Prostate gland (tissue), 2 donors: ENCODE results near the gene ZCCHC14. TPM values are rescaled to one million over a fixed set of nuclear protein-coding genes. Genes with fewer than 3 reads are reported as not detected.

Source experiments
- DNase-seq: peaks from one replicate; pipeline ENCODE4 v3.0.0-alpha.2; 2019; ENCODE audit warnings: low spot score
- H3K27ac ChIP-seq, 2 donors: fragments of 200-600 bp; sonication (generic); 2 replicates each; pipeline ENCODE4 v1.5.1; 2017 to 2019
- H3K27me3 ChIP-seq: fragments of 200-600 bp; sonication (generic); replicated peaks from 2 replicates; pipeline ENCODE4 v1.5.1; 2019; ENCODE audit not compliant: insufficient read depth
- H3K36me3 ChIP-seq, 2 donors: fragments of 200-600 bp; sonication (generic); 1 replicate in 1 of 2; 2 replicates in 1 of 2; pipeline versions ENCODE4 v1.5.1 to v1.8.1; 2017 to 2019
- H3K4me1 ChIP-seq: fragments of 200-600 bp; sonication (generic); replicated peaks from 2 replicates; pipeline ENCODE4 v1.5.1; 2019
- H3K4me3 ChIP-seq, 2 donors: fragments of 200-600 bp; sonication (generic); 2 replicates each; pipeline ENCODE4 v1.5.1; 2017 to 2019
- H3K9me3 ChIP-seq: fragments of 200-600 bp; sonication (generic); 2 replicates; pipeline ENCODE4 v1.5.1; 2017
- CTCF ChIP-seq, 4 experiments: fragments of 200-600 bp in 2 of 4; fragments of 450-650 bp in 2 of 4; sonication (generic) in 2 of 4; IDR thresholded peaks; 1 replicate in 3 of 4; 2 replicates in 1 of 4; pipeline ENCODE4 v1.5.1; 2016 to 2019; ENCODE audit warnings: antibody characterized with exemption in 4 of 4, mild to moderate bottlenecking in 2 of 4, moderate library complexity in 2 of 4
- POLR2A ChIP-seq: fragments of 450-650 bp; IDR thresholded peaks from one replicate; pipeline ENCODE4 v1.6.1; 2016; ENCODE audit warnings: antibody characterized with exemption, mild to moderate bottlenecking
- POLR2AphosphoS5 ChIP-seq: sonication (generic); formaldehyde crosslinking; IDR thresholded peaks from one replicate; pipeline ENCODE4 v1.6.1; 2017; ENCODE audit warnings: antibody characterized with exemption
- WGBS: methylation state at CpG from one replicate; pipeline ENCODE4 v1.1.5; 2018; 5-methylcytosine and 5-hydroxymethylcytosine counted together
- intact Hi-C: fragments of 100-400 bp; cut with DNase I; formaldehyde crosslinking; loops from one replicate; pipeline ENCODE4 v1.14.2; 2022
- total RNA-seq, 2 donors: library from RNA; depleted of rRNA; stranded (reverse); fragments of >200 nt; gene quantifications; one replicate each; pipeline ENCODE4 v1.1.0, GENCODE V29; 2016

Gene ZCCHC14
- total RNA-seq, 2 donors from 2014 or later = 14.9 to 55.7 TPM

- Histone ChIP-seq H3K36me3 (peaks cover 5 to 7% of the 10 kb centered on the region in 2 donors), H3K4me1 (no peaks in the 10 kb centered on the region), H3K27me3 (no peaks in the 10 kb centered on the region), H3K27ac (no peak overlapping the region), H3K4me3 (no peak overlapping the region), H3K9me3 (no peaks in the 10 kb centered on the region)
- TF ChIP-seq POLR2A (no peak), POLR2AphosphoS5 (no peak), CTCF (IDR thresholded peaks at IDR 0.05) (no peak)
- intact Hi-C loops = no loop called here
- 91% methylated on average over 49 of the region's 49 CpGs for WGBS
- DNase-seq = no peak
Measured at GRCh38 chr16:87411375-87412271, 81.2 kb downstream of the ZCCHC14 start.

DNA sequence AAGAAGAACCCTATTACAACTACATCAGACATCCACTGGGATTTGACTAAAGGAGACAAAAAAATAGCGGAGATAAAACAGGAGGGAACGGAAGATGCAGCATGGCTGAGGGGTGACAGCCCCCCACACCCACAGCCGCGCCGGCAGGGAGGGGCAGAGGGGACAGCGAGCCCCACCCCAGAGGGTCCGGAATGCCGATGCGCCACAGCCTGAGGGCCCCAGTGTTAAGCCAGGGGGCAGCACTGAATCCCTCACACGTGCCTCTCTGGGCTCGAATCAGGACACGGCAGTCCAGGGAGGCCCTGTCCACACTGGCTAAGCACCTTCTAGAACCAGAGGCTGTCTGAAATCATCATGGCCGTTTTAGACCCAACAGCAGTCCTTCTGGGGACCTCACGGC, 81.9 kb downstream of the ZCCHC14 start:
- Histone ChIP-seq H3K4me3 (no peak overlapping the region), H3K9me3 (no peaks in the 10 kb centered on the region), H3K27me3 (no peaks in the 10 kb centered on the region), H3K27ac (no peak overlapping the region), H3K4me1 (no peaks in the 10 kb centered on the region), H3K36me3 (peaks cover 5 to 7% of the 10 kb centered on the region in 2 donors)
- no peak for DNase-seq
- intact Hi-C loops = no loop called here
- 87% methylated on average over 14 of the region's 14 CpGs for WGBS
- no peak for TF ChIP-seq CTCF (IDR thresholded peaks at IDR 0.05)
- TF ChIP-seq POLR2A = no peak

- DNase-seq = no peak
- 94% methylated on average over 11 of the region's 11 CpGs for WGBS
- peaks cover 5 to 7% of the 10 kb centered on the region in 2 donors for H3K36me3 ChIP-seq
Measured at GRCh38 chr16:87410530-87410929, 82.3 kb downstream of the ZCCHC14 start.

GRCh38 chr16:87409781-87410180, 83.0 kb downstream of the ZCCHC14 start:
- no peaks in the 10 kb centered on the region for H3K9me3 ChIP-seq
- H3K36me3 ChIP-seq = peaks cover 5 to 7% of the 10 kb centered on the region in 2 donors
- TF ChIP-seq POLR2A = no peak
- TF ChIP-seq CTCF (IDR thresholded peaks at IDR 0.05) = no peak
- no peak for TF ChIP-seq POLR2AphosphoS5
- no peaks in the 10 kb centered on the region for H3K27me3 ChIP-seq
- 92% methylated on average over 13 of the region's 13 CpGs for WGBS
- DNase-seq = no peak
- intact Hi-C loops = no loop called here
- no peaks in the 10 kb centered on the region for H3K4me1 ChIP-seq
- H3K27ac ChIP-seq = no peak overlapping the region
- no peak overlapping the region for H3K4me3 ChIP-seq

More at GRCh38 chr16:87410530-87410929, 82.3 kb downstream of the ZCCHC14 start:
- Histone ChIP-seq H3K27ac (no peak overlapping the region), H3K9me3 (no peaks in the 10 kb centered on the region), H3K27me3 (no peaks in the 10 kb centered on the region), H3K4me3 (no peak overlapping the region), H3K4me1 (no peaks in the 10 kb centered on the region)
- TF ChIP-seq CTCF (IDR thresholded peaks at IDR 0.05) (no peak), POLR2AphosphoS5 (no peak), POLR2A (no peak)
- intact Hi-C loops = no loop called here

- Histone ChIP-seq H3K27ac (no peak overlapping the region), H3K27me3 (no peaks in the 10 kb centered on the region), H3K4me1 (no peaks in the 10 kb centered on the region), H3K36me3 (peaks cover 7% of the 10 kb centered on the region in 2 donors), H3K9me3 (no peaks in the 10 kb centered on the region), H3K4me3 (no peak overlapping the region)
- TF ChIP-seq POLR2A = no peak
- no peak for TF ChIP-seq POLR2AphosphoS5
- TF ChIP-seq CTCF (IDR thresholded peaks at IDR 0.05) = no peak
- intact Hi-C loops = no loop called here
- 83% methylated on average over 13 of the region's 13 CpGs for WGBS
- no peak for DNase-seq
Measured at GRCh38 chr16:87409153-87409552, 83.7 kb downstream of the ZCCHC14 start.
